Vagina (tissue), 2 donors: Measurements from ENCODE around the gene SOX1. TPM values are rescaled to one million over a fixed set of nuclear protein-coding genes. Genes with fewer than 3 reads are reported as not detected.
A peak's percentile ranks its signal among the peaks of the same experiment; 100 is the strongest.

Experiments
- DNase-seq, 2 donors: peaks; one replicate each; pipeline ENCODE4 v3.0.0-alpha.2; 2017; ENCODE audit errors: extremely low spot score in 2 of 2
- H3K27ac ChIP-seq: fragments of 200-600 bp; sonication (generic); one replicate; pipeline ENCODE4 v1.5.1; 2019
- H3K27me3 ChIP-seq: fragments of 200-600 bp; sonication (generic); one replicate; pipeline ENCODE4 v1.5.1; 2019
- H3K36me3 ChIP-seq, 2 donors: fragments of 200-600 bp; sonication (generic); one replicate each; pipeline ENCODE4 v1.5.1; 2017 to 2019
- H3K4me1 ChIP-seq: fragments of 200-600 bp; sonication (generic); one replicate; pipeline ENCODE4 v1.5.1; 2019
- H3K4me3 ChIP-seq, 2 donors: fragments of 200-600 bp; sonication (generic); 1 replicate in 1 of 2; 2 replicates in 1 of 2; pipeline ENCODE4 v1.5.1; 2016 to 2019
- H3K9me3 ChIP-seq: fragments of 200-600 bp; sonication (generic); one replicate; pipeline ENCODE4 v1.5.1; 2019
- POLR2A ChIP-seq, 2 donors: fragments of 450-650 bp; IDR thresholded peaks; one replicate each; pipeline ENCODE4 v1.6.1; 2017; ENCODE audit warnings: antibody characterized with exemption in 2 of 2, mild to moderate bottlenecking in 2 of 2, moderate library complexity in 2 of 2
- POLR2AphosphoS5 ChIP-seq, 2 donors: sonication (generic); formaldehyde crosslinking; IDR thresholded peaks; one replicate each; pipeline ENCODE4 v1.9.0; 2017; ENCODE audit warnings: antibody characterized with exemption in 2 of 2, mild to moderate bottlenecking in 2 of 2, low read depth in 1 of 2; ENCODE audit not compliant: insufficient read depth in 1 of 2
- intact Hi-C: fragments of 100-400 bp; cut with DNase I; formaldehyde crosslinking; loops from one replicate; pipeline ENCODE4 v1.15.1; 2023
- total RNA-seq: library from RNA; depleted of rRNA; stranded (reverse); fragments of >200 nt; gene quantifications from one replicate; pipeline ENCODE4 v1.2.3, GENCODE V29; 2016
- TF ChIP-seq, protein P1 (sequence below), 3 experiments: fragments of 450-650 bp in 2 of 3; fragments of 200-600 bp in 1 of 3; sonication (generic) in 1 of 3; IDR thresholded peaks; one replicate each; pipeline ENCODE4 v1.5.1; 2017 to 2019; ENCODE audit warnings: antibody characterized with exemption in 3 of 3, mild to moderate bottlenecking in 2 of 3, moderate library complexity in 2 of 3

Gene SOX1
- total RNA-seq, 1 donor from 2014 or later, result not detected

DNA sequence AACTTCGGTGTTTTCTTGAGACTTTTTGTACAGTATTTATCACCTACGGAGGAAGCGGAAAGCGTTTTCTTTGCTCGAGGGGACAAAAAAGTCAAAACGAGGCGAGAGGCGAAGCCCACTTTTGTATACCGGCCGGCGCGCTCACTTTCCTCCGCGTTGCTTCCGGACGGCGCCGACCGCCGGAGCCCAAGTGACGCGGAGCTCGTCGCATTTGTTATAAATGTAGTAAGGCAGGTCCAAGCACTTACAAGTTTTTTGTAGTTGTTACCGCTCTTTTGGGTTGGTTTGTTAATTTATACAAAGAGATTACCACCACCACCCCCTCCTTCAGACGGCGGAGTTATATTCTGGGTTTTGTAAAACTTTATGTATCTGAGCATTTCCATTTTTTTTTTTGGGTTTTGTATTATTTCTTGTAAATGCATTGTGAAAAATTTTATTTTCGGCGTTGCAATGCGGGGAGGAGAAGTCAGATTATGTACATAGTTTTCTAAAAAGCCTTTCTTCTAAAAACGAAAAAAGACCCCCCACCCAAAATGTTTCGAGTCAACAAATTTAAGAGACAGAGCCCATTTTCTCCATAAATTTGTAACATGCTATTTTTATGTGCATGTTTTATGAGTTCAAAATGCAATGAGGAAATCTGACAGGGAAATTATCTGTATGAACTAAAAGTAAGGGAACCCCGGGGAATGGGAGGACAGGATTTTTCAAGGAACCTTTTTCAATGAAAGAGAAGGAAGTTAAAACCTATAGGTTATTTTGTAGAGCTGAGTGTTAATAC is 2.3 kb downstream of the SOX1 start:
- H3K4me3 ChIP-seq, result no peak overlapping the region
- no peak overlapping the region for H3K27ac ChIP-seq
- H3K27me3 ChIP-seq, result peaks cover 31% of the 10 kb centered on the region
- TF ChIP-seq, protein P1, sequence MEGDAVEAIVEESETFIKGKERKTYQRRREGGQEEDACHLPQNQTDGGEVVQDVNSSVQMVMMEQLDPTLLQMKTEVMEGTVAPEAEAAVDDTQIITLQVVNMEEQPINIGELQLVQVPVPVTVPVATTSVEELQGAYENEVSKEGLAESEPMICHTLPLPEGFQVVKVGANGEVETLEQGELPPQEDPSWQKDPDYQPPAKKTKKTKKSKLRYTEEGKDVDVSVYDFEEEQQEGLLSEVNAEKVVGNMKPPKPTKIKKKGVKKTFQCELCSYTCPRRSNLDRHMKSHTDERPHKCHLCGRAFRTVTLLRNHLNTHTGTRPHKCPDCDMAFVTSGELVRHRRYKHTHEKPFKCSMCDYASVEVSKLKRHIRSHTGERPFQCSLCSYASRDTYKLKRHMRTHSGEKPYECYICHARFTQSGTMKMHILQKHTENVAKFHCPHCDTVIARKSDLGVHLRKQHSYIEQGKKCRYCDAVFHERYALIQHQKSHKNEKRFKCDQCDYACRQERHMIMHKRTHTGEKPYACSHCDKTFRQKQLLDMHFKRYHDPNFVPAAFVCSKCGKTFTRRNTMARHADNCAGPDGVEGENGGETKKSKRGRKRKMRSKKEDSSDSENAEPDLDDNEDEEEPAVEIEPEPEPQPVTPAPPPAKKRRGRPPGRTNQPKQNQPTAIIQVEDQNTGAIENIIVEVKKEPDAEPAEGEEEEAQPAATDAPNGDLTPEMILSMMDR (IDR thresholded peaks at IDR 0.05), result no peak
- TF ChIP-seq POLR2A (IDR thresholded peaks at IDR 0.05), result no peak
- no peak for TF ChIP-seq POLR2AphosphoS5 (IDR thresholded peaks at IDR 0.05; ENCODE audit: insufficient read depth in 1 of 2, low read depth in 1 of 2)
- intact Hi-C loops, result no loop called here
- DNase-seq, result no peak
- no peaks in the 10 kb centered on the region for H3K36me3 ChIP-seq
- peaks cover 32% of the 10 kb centered on the region for H3K4me1 ChIP-seq
- H3K9me3 ChIP-seq, result no peaks in the 10 kb centered on the region

DNA sequence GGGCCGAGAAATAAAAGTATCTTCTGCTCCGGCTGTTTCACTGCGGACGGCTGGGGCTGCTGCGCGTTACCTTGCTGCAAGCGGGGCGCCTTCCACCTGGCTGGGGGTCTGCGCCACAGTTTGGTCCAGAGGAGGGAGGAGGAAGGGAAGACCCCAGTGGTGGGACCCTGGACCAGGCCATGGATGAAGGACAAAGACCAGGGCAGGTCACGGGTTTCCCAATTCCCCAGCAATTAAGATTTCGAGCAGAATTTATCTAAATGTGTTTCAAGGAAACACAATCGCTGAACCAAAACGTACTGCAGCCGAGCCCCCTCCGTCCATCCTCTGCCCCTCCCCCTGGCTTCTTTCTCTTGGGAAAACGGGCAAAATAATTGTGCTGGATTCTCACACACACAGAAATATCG is 2.9 kb downstream of the SOX1 start:
- TF ChIP-seq, protein P1 (IDR thresholded peaks at IDR 0.05), result no peak
- TF ChIP-seq POLR2A (IDR thresholded peaks at IDR 0.05), result no peak
- no peak for TF ChIP-seq POLR2AphosphoS5 (IDR thresholded peaks at IDR 0.05; ENCODE audit: insufficient read depth in 1 of 2, low read depth in 1 of 2)
- no peak overlapping the region for H3K27ac ChIP-seq
- peaks cover 32% of the 10 kb centered on the region for H3K4me1 ChIP-seq
- DNase-seq, result no peak
- H3K4me3 ChIP-seq, result no peak overlapping the region
- peaks cover 31% of the 10 kb centered on the region for H3K27me3 ChIP-seq
- intact Hi-C loops, result no loop called here
- H3K36me3 ChIP-seq, result no peaks in the 10 kb centered on the region
- H3K9me3 ChIP-seq, result no peaks in the 10 kb centered on the region

DNA sequence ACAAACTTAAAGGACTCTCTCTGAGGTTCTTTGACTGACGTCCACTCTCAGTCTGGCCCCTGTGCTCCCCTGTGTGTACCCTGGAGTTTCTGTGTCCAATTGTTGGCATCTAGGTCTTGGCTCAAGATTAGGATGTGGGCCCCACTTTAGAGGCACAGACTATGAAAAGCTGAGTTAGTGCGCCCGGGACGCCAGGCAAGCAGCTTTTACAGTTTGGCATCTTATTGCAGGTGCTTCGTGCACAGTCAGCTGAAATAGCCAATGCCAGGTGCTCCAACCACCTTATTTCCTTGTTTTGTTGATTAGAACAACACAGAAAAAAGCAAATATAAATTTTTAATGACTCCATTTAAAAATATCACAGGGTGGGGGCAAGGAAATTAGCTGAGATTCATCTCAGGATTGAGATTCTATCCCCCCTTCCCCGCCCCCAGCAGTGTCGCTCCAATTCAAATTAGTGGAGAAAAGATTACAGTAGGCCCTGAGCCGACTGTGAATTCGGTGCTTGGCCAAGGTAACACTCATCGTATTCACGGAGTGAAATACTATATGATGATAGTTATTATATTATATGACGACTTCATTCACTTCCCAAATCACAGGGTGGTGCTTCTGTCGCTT is 4.3 kb downstream of the SOX1 start:
- H3K27ac ChIP-seq, result no peak overlapping the region
- no peak for DNase-seq
- TF ChIP-seq POLR2AphosphoS5 (IDR thresholded peaks at IDR 0.05; ENCODE audit: insufficient read depth in 1 of 2, low read depth in 1 of 2), result no peak
- TF ChIP-seq POLR2A (IDR thresholded peaks at IDR 0.05), result no peak
- TF ChIP-seq, protein P1 (IDR thresholded peaks at IDR 0.05), result no peak
- H3K36me3 ChIP-seq, result no peaks in the 10 kb centered on the region
- H3K4me1 ChIP-seq, result peaks cover 29% of the 10 kb centered on the region
- no peaks in the 10 kb centered on the region for H3K9me3 ChIP-seq
- intact Hi-C loops, result no loop called here
- H3K4me3 ChIP-seq, result no peak overlapping the region
- H3K27me3 ChIP-seq, result peaks cover 31% of the 10 kb centered on the region

GRCh38 chr13:112071723-112072533 is 5.0 kb downstream of the SOX1 start:
- H3K36me3 ChIP-seq, result no peaks in the 10 kb centered on the region
- intact Hi-C loops, result no loop called here
- DNase-seq, result no peak
- no peak overlapping the region for H3K27ac ChIP-seq
- H3K9me3 ChIP-seq, result no peaks in the 10 kb centered on the region
- TF ChIP-seq, protein P1 (IDR thresholded peaks at IDR 0.05), result no peak
- TF ChIP-seq POLR2A (IDR thresholded peaks at IDR 0.05), result no peak
- no peak for TF ChIP-seq POLR2AphosphoS5 (IDR thresholded peaks at IDR 0.05; ENCODE audit: insufficient read depth in 1 of 2, low read depth in 1 of 2)
- peaks cover 31% of the 10 kb centered on the region for H3K27me3 ChIP-seq
- H3K4me1 ChIP-seq, result peaks cover 25% of the 10 kb centered on the region
- peak overlapping the region in 1 of 2 donors; percentile 8 for H3K4me3 ChIP-seq
